SW 1271 (cell line): ENCODE data around the gene NEUROG1.

Source experiments
- DNase-seq, 2 experiments: peaks; one replicate each; lab custom pipeline; 2025; lab: John Stamatoyannopoulos, UW

NEUROG1 gene

DNA sequence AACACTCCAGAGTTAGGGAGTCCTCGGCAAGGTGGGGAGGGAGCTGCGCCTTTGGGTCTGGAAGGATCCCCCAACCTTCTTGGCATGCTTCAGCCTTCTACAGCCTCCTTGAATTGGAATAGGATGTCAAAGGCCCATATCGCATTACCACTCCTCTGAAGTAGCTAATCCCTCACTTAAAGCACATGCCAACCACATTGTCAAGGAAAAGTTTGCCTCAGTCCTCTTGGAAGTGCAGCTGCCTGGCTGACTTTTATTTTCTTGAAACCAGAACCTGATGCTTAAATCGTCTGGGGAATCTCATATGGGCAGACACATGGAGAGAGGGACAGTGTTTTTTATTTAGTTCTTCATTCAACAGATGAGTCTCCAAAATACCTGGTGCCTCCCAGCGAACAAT lies 28.6 kb upstream of the NEUROG1 start:
- no peak for DNase-seq

DNA sequence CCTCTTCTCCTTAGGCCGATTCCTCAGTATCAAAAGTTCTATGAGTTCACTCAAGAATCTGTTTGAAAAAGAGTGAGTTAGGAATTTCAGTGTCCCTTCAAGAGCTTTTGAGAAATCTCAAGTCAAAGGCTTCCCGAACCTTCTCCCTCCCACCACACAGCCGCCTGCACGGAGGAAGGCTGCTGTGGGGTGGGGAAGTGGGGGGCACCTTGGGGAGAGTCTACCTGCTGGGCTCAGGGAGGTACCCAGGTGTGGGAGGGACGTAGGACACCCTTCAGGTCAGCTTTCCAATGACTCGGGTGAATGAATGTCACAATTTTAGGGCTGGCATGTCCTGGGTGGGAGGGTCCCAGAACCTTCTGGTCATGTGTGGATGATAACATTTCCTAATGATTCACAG lies 25.5 kb upstream of the NEUROG1 start:
- DNase-seq: no peak

DNA sequence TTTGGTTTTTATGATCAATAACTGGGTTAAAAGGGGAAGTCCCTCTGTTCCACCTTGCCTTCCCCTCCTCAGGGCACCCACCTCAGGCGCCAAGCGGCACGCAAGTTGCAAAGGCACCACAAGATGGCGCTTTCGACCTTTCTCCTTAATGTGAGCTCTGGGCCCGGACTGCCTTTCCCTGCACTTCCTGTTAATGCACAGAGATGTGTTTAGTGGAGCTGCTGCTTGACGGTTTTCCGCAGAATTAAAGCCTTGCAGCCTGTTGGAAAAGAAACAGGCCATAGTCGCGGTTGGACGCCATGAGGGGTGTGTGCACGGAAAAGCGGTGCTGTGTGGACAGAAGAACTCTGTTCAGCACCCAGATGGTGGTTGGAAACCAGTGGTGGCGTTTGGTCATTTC lies 25.1 kb upstream of the NEUROG1 start:
- peak; percentile 50 to 79 for DNase-seq

DNA sequence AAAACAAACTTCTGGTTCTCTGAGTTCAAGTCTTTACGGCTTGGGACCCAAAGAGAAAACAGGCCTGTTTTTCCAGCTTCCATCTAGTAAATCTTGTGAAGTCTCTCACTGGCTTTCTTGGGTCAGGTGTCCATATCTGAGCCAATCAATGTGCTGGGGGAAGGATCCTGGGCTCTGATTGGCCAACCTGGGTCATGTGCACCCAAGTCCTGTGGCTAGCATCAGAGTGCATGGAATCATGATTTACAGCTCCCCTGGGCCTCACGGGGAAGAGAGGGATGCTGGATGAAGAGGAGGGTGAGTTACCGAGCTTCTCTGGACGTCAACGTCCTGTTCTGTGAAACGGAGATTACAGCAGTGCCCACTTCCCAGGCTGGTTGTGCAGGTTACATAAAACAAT lies 23.6 kb upstream of the NEUROG1 start:
- peak in 1 of 2 experiments; percentile 11 for DNase-seq

DNA sequence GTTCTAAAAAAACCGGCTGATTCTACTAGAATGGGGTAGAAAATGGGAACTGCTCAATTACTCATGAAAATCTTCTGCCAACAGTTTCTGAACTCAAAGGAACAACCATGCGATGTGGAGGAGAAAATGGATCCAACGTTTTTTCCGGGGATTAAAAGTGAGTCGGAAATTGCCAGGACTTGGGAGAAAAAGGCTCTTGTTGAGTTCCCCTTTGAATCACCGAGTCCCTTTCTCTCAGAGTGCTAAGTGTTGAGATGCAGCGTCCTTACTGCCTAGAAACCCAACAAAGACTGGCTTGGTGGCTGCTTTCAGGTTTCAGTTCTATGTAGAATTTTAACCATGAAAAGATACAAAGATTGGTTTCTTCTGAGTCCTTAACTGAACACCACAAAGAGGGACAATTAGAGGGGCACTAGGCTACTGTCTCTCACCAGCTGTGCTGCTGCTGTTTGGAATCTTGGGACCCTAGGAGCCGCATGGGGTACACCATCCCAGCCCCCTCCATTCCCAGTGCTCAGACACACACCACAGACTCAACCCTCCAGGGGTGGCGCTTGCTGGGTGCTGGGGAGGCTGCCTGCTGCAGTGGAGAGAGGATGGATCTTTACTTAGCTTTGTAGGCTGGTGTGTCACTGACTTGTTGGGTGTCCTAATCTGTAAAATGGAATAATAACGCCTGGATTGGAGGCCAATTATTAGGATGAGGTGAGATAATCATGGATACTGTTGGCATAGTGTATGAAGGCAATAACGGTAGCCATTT lies 21.5 kb upstream of the NEUROG1 start:
- DNase-seq: no peak

DNA sequence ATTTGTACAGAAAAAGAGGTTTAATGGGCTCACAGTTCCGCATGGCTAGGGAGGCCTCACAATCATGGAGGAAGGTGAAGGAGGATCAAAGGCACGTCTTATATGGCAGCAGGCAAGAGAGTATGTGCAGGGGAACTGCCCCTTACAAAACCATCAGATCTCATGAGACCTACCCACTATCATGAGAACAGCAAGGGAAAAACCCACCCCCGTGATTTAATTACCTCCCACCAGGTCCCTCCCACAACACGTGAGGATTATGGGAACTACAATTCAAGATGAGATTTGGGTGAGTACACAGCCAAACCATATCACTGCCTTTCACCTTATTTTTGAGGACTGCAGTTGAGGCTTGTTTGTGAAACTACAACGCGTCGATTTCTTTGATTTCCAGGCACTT lies 20.9 kb upstream of the NEUROG1 start:
- DNase-seq: no peak

DNA sequence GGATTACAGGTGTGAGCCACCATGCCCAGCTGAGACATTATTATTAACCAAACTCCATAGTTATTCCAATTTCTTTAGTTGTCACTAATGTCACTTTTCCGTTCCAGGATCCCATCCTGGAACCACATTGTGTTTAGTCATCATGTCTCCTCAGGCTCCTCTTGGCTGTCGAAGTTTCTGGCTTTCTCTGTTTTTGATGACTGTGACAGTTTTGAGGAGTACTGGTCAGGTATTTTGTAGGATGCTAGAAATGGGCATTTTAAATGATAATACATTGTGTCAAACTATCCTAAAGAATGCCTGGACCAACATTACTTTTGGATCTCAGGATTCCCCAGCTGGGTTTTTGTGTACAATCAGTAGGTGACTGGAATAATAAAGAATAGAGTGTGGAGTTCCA lies 19.8 kb upstream of the NEUROG1 start:
- no peak for DNase-seq

DNA sequence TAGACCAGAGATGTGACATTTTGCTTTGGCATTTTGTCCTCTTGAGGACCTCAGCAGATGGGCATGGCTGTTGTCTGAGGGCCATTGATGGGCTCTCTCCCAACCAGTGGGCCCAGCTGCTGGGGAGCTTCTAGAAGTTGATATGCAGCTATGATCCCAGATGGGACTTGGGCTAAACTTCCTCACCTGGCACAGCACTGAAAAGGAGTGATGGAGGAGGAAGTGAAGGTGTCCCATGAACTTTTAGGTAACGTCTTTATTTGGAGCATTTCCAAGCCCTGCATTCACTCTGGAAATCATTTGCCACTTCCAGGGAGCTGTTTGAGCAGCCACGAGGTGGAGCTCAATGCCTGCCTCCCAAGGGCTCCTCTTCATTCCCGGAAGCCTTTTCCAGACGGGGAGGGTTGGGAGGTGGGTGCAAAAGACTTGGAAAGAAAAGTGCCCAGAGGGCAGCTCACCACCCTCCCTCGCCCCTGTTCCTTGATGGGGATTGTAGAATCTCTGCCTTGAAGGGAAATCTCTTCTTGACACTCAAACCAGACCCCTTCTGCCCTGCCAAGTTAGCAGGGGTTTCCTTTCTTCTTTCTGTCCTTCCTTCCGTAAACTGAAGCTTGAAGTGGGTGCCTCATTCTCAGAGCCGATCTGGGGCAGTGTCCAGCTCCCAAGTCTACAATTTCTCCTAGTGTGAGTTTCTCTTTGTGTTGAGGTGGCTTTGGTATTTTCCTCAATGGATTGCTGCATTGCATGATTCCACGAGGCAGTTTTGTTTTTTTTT lies 18.1 kb upstream of the NEUROG1 start:
- peak in 1 of 2 experiments; percentile 25 for DNase-seq

DNA sequence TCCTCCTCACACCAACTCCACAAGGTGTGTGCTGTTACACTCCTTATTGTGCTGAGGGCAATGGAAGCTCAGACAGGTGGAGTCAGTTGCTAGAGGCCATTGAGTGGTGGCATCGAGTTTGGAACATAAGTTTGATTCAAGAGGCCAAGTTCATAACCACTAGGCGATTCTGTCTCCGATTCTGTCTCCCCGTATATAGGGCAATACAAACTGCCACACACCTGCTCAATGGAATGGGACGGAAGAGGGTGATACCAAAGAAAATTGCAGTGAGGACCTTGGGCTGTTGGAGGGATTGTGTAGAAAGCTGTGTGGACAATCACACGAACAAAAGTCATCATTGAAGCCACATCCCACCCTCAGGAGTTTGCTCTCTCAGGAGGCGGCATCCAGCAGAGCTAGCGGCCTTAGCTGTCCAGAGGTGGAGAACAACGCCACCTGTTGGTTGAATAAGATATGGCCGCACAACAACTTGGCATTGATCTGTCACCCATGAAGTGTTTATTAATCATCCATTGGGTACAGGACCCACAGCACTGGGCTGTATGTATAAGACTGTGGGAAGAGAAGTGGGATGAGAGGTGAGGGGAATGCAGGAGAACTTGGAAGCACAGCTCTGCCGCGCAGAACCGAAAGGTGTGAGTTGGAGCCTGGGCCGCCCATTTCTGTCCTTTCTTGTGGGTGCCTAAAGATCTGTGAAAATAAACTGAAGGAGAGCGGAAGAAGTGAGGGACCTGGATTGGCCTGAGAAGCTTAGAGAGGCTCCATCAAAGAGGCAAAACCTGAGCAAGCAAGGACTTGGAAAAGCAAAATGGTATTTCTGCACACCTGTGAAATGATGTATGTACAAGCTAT lies 16.1 kb upstream of the NEUROG1 start:
- DNase-seq: peak; percentile 14 to 66

DNA sequence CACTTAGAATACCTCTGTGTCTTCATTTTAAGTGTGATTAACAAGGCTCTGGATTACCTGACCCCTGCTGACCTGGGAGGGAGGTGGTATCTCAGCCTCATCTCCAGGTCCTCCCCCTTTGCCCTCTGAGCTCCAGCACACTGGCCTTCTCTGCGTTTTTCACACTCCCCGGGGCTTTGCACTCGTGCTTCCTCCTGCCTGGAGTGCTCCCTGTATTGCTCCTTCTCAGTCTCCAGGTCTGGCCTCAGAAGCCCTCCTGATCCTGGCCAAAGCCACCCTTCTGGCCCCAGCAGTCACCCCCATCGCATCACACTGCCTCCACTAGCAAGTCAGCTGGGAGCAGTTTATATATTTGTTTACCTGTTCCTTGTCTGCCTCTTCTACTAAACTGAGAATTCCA lies 13.6 kb upstream of the NEUROG1 start:
- no peak for DNase-seq

DNA sequence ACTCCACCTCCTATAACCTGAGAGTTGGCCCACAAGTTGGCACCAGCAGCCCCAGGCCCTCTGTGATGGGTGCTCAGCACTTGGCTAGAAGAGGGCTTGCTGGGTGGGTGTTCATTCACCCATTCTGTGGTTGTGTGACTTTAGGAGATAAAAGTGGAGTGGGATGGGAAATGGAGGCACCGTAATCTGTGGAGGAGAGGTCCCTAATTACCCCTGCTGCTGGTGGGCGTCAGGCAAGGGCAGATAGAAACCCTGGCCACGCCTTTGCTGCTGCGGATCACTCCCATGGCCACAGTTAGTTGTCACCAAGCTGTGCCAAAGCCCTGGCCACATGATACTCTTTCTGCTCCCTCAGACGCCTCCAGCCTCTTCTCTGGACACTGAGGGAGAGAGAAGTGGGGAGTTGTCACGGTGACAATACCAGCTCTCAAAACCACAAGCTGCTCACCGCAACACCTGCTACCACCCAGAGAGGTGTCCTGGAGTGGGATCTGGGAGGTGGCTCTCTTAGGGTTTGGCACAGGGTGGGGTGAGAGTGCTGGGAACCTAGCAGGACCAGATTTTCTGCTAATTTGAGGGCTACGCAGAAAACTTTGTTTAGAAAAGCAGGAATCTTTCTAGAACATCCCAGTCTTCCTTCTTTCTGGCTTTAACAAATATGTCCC lies 12.0 kb upstream of the NEUROG1 start:
- no peak for DNase-seq

DNA sequence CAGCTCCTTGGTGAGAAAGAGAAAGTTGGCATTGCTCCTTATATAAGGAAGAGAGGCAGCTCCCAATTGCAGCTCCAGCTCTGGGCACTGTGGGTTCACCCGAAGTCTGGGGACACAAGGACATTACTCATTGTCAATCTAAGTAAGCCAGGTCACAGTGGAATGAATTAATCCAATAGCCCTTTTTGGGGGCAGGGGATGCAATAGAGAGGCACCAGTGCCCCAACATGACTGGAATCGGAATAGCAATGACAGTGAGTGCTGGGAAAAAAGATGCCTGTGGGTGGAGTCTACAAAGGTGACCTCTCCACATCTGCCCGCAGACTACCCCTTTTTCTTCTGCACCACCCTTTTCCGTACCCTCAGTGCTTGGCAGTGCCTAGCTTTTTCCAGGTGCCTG lies 11.1 kb upstream of the NEUROG1 start:
- DNase-seq: no peak

DNA sequence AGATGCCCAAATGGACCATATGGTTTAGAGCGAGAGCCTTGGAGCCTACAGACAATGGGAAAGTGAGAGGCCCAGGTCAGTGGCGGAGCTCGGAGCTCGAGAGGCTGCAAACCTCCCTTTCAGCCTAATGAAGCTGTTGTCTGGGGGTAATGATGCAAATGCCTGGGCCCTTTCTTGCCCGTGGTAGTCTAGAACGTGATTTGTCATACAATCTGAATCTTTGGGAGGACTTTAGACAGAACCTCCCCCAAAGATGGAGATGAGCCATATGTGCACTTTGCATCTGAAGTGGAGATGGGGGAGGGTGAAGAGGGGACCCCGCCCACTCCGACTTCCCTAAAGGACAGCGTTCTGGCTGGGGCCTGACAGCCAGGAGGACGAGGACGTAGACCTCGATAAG lies 10.3 kb upstream of the NEUROG1 start:
- DNase-seq: no peak

DNA sequence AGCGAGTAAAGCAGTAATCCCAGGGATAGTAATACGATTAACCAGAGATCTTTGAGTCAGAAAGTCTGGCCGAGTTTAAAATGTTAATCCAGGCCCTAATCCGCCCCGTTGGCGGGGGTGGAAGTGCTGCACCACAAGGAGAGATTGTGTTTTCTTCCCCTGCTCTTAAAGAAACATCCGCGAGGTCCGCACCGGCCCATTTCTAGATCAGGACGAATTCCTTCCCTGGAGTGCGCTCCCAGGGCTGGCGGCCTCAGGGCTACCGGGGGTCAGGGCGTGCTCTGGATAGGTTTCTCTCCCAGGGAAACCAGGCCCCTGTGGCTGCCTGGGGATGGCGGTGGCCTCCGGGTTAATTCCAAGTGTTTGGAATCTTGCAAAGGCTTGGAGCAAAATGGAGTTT lies 9.3 kb upstream of the NEUROG1 start:
- no peak for DNase-seq

DNA sequence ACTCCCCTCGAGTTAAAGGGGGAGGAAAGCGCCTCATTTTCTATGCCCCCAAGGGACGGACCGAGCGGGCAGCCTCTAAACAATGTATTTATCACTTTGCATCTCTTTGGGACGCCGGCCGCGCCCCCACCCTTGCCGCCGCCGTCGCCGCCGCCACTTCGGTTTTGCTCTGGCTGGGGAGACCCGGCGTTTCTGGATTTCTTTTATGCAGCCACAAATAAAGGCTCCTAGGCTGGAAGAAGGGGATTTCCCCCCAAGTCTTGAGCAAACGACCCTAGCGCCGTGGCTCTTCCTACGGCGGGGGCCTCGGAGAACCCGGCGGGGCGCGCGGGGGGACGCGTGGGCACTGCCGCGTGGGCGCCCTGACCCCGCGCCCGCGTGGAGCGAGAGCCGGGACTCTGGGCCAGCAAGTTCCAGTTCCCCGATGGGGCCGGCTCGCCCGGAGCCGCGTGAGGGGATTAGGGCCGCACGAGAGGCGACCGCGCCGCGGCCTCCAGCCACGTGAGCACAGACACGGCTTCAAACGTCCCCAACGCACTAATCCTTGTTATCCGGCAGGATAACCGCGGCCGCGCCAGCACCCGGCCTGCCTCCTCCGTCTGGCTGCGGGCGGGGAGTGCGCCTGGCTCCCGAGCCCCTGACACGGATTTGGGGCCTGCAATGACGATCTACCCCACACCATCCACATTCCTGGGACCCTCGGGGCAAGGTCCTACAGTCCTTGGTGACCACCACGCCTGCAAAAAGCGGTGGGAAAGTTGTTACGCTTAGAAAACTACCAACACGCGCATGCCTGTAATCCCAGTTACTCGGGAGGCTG lies 7.9 kb upstream of the NEUROG1 start:
- DNase-seq: no peak

DNA sequence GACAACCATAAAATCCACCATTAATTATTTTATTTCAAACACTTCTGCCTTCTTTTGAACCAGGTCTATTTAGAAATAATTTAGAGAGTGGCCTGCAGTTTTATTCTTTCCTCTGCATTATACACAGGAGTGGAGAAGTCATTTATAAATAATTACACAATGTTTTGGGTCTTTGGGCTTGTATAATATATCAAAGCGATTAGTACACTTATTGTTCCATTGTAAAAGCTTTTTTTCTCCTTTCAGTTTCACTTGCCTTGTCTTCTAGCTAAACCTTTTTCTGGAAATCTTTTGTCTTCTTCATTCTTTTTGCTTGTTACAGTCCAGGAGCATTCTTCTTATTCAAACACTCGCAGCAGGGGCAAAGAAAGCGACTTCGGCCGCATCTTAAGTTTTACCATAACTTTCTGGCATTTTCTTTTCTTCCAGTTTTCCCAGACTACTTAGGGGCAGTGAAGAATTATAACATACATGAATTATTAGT lies 7.3 kb upstream of the NEUROG1 start:
- no peak for DNase-seq

DNA sequence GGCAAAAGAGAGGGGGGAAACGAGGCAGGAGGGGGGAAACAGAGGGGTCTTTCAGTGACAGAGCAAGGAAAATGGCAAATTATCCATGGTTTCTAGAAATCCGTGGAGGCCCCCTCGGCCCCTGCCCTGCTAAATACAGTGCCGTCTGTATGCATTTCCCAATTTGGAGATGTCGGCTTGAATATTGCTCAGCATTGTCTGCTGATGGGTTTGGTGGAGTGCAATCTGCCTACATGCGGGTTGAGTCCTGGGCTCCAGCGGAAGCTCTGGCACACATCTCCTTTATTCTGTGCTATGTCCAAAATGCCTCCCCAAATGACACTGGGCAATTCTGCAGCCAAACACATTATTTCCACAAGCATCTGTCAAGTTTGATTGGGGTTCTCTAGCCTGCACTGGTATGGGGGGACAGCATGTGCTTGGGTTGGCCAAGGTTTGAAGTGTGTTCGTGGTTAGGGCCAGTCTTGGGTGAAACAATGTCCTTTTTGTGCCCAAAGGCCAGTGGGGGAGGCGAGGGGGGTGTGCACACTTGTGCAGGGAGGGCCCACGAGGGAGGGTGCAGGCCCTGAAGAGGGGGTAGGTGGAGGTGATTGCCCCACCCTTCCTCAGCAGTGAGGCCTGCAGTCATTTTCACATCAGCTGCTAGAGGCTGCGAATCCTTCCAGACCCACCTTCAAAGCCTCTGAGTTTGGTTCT lies 6.2 kb upstream of the NEUROG1 start:
- no peak for DNase-seq

DNA sequence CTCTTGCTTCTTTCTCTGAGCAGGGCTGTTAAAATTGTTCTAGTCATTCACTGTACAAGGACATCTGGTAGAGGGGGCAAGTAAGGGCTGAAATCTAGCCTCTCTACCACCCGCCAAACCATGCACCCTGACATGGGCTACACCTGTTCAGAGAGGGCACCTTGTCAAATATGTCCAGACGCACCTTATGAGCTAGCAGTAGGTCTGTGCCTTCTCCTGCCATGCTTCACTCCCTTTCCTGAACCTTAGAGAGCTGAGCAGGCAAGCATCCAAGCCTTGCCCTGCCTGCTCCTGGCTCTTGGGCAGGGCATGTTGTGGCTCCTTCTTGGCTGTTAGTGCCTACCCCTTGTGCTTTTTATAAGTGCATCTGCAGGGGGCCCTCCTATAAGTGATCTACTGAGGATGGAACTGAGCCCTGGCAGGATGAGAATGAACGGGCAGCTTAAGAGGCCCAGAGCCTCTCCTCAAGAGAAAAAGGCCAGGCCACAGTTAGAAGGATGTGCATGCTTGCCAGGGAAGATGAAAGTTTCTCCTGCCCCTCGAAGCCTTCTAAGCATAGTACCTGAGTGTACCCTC lies 3.8 kb upstream of the NEUROG1 start:
- DNase-seq: no peak

DNA sequence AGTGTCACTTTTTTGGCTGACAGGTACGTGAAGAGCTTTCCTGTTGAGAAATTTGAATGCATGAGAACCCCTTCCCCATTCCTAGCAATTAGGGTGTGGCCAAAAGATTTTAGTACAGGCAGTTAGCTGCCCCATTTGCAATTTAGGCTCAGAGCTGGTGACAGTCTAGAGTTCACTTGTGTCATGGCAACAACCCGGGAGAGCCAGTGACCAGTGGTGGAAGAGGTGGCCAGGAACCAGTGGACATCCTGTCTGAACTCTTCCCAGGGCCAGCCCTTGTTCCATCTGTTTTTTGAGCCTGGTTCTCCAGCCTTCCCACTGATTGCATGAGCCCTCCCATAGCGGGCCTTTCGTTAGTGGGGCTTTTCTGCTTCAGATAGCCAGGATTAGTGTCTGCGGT lies 2.5 kb upstream of the NEUROG1 start:
- DNase-seq: no peak

DNA sequence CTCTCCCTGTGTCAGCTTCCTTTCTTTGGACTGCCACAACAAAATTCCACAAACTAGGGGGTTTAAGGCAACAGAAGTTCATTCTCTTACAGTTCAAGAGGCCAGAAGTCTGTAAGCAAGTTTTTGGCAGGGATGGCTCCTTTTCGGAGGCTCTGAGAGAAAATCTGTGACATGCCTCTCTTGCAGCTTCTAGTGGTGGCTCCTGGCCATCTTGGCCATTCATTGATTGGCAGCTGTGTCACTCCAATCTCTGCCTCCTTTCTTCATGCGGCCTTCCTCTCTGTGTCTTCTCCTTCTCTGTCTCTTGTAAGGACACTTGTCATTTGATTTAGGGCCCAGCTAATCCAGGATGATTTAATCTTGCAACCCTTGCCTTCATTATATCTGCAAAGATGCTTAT lies 2.0 kb upstream of the NEUROG1 start:
- DNase-seq: no peak
